ENCODE measurements around the gene NOVA2.
A peak's percentile ranks its signal among the peaks of the same experiment; 100 is the strongest.
"Not testable (repeated sequence)": the region's sequence is repeated elsewhere in the genome, so short reads cannot be mapped to it uniquely, and the experiment has no call there.

The NOVA2 gene

GRCh38 chr19:45922281-45922680 is 51.4 kb downstream of the NOVA2 start:
- no peak for DNase-seq (ENCODE audit: low read depth)

- no peak for DNase-seq (ENCODE audit: low read depth)
These were observed 53.2 kb downstream of the NOVA2 start for GRCh38 chr19:45920458-45920857.

DNA sequence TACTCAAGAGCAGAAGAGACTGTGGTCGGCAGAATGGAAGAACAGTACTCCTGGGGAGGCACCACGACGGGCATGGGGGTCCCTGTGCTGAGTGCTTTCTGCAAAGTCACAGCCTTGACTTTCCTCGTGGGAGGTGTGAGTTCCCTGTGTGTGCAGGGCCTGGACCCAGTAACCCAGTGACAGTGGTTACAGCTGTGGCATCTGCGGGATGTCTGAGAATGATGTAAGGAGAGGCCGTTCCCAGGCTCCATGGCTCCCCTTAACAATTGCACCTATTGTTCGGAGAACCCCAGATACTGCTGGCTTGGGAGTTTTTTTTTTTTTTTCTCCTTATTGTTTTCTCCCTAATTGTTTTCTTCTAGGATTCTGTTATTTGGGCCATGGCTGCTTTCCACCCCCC is 54.0 kb downstream of the NOVA2 start:
- no peak for DNase-seq (ENCODE audit: low read depth)

GRCh38 chr19:45918721-45919120 is 54.9 kb downstream of the NOVA2 start:
- DNase-seq (ENCODE audit: low read depth) = no peak

GRCh38 chr19:45917421-45918091 is 56.1 kb downstream of the NOVA2 start:
- no peak for DNase-seq (ENCODE audit: low read depth)

DNA sequence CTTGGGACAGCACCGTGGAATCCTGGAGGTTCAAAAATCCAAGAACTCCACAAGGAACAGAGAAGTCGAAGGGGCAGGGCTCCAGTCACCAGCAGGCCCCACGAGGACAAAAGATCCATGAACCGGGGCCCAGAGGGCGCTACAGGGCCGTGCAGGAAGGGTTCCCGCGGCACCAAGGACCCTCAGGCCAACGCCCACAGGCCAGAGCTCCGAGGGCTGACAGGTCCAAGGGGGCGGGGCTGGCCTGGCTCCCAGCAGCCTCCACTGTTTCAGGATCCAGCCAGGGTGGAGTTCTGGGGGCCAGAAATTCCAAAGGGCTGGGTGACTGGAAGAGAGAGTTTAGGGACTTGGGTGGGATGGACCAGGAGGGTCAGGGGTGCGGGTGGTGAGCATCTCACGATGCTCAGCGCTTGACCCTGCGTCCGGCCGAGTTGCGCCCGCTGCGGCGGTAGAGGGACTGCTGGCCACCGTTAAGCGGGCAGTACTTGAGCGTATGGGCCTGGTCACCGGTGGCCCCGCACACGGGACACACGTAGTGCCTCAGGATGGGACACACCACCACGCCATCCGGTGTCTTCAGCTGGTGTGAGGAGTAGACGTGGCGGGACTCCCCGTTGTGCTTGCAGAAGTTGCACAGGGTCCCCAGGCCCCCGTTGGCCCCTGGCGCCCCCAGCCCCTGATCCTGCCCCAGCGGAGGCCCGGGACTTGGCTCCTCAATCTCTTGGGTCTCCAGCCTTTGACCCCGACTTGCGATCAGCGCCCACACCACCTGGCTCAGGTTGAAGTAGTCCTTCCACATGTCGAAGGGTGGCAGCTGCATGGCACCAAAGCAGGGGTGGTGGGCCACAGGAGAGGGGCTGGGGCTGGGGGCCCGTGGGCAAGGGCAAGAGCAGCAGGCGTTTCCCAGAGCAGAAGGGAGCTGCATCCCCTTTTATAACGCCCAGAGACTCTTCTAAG is 59.5 kb downstream of the NOVA2 start, which contains the start of gene NANOS2:
Gene NANOS2 (minus strand): TSS at position 905 of the 957 bp plus-strand sequence. CDS start 85 bp downstream, at position 820.
- DNase-seq (ENCODE audit: low read depth) = no peak

DNA sequence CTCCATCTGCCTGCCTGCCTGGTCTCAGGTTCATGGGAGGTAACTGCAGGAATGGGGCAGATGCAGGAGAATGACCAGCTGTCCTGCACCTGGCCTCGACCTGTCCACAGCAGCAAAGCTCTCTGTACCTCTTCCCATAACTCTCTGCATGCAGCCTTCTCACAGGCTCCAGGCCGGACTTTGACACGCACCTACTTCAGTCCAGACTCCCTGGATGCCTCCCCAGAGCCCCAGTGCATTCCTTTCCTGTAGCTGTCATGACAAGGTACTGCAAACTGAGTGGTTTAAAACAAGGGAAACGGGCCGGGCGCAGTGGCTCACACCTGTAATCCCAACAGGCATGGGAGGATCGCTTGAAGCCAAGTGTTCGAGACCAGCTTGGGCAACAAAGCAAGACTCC is 62.4 kb downstream of the NOVA2 start:
- no peak for DNase-seq (ENCODE audit: low read depth)

DNA sequence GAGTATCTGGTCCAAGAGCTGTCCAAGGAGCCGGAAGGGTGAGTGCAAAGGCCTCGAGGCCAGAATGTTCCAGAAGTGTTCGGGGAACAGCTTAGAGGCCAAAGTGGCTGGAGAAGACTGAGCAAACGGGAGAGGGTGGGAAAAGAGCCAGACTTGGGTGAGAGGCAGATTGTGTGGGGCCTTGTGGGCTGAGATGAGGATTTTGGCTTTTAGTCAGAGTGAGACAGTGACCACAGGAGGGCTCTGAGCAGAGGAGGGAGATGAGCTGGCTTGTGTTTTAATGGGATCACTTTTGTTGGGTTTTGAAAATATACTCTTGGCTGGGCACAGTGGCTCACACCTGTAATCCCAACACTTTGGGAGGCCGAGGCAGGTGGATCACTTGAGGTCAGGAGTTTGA is 64.7 kb downstream of the NOVA2 start:
- no peak for DNase-seq (ENCODE audit: low read depth)

DNA sequence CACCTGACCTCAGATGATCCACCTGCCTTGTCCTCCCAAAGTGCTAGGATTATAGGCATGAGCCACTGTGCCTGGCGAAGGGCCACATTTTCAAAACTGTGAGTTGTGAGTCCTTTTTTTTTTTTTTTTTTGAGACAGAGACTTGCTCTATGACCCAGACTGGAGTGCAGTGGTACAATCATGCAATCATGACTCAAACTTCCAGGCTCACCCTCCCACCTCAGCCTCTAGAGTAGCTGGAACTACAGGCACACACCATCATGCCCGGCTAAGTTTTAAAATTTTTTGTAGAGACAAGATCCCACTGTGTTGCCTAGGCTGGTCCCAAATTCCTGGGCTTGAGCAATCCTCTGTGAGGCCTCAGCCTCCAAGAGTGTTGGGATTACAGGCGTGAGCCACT is 67.4 kb downstream of the NOVA2 start:
- DNase-seq (ENCODE audit: low read depth) = no peak

DNA sequence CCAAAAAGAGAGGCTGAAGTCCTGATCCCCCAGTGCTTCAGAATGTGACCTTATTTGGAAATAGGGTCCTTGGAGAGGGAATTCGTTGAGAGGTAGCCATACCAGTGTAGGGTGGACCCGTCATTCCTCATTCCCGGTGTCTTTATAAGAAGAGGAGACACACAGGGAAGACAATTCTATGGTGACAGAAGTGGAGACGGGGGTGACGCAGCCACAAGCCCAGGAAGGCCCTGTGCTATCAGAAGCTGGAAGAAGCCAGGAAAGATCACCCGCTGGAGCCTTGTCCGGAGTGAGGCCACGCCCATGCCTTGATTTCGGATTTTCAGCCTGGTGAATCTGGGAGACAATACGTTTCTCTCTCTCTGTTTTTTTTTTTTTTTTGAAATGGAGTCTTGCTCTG is 68.7 kb downstream of the NOVA2 start:
- DNase-seq (ENCODE audit: low read depth) = no peak

GRCh38 chr19:45902651-45903625 is 70.7 kb downstream of the NOVA2 start:
- DNase-seq (ENCODE audit: low read depth) = peak; percentile 71

DNA sequence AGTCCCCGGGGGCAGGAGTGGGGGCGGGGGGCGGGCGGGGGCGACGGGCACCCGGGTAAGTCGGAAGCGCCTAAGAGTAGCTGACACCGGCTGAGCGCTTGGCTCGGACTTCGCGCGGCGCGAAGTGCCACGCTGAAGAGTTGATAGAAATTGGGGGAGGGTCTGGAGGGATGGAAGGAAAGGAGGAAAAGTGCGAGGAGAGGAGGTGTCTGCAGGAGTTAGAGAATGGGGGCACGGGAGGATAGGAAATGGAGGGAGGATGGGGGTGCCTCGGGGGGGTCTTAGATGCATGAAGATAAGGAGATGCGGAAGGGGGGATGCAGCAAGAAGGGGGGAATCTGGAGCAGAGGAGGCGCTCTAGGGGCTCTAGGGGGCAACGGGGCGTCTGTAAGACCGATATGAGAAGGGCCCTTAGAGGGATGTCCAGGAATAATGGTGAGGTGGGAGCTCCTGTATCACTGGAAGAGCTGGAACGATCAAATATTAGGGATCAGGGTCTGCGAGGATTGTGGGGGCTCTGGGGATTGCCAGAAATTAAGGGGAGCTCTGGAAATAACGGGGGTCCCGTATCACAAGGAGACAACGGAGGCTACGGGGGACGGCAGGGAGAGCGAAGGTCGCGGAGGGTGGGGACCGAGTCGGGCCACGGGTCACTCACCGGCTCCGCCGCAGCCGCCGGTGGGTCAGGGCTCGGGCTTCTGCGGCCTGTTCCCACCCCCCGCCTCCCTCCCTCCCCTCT is 71.6 kb downstream of the NOVA2 start, which contains the start of gene MYPOP:
Gene MYPOP (minus strand): TSS at position 702 of the 739 bp plus-strand sequence. CDS start 840 bp downstream, outside the sequence.
- no peak for DNase-seq (ENCODE audit: low read depth)

GRCh38 chr19:45901432-45901911 is 72.2 kb downstream of the NOVA2 start:
- no peak for DNase-seq (ENCODE audit: low read depth)

DNA sequence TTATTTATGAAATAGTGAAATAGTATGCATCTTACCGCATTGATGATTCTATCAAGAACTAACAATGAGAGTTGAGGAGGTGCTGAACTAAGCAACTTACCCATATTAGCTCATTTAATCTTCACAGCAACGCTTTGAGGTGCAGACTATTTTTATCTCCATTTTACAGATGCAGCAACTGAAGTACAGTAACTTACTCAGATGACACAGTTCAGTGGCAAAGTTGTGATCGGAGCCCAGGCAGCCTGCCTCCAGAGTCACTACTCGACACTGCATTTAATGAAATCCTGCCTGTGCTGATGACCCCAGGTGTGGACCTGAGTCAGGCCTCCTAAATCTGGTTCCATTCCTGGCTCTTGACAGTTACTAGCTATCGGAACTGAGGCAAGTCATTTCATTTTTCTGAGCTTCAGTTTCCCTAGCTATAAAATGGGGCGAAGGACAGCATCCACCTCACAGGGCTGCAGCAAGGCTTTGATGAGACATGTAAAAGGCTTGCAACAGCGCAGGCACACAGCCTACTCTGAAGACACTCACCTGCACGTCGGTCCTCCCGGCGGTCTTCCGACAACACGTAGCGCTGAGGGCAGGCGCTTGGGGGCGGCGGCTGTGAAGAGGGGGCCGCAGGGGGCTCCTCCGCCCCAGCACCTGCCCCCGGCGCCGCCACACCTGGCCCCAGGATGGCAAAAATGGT is 72.8 kb downstream of the NOVA2 start:
- DNase-seq (ENCODE audit: low read depth) = no peak

GRCh38 chr19:45899919-45900589 is 73.6 kb downstream of the NOVA2 start:
- DNase-seq (ENCODE audit: low read depth) = no peak

GRCh38 chr19:45899253-45899652 is 74.4 kb downstream of the NOVA2 start:
- DNase-seq (ENCODE audit: low read depth) = no peak

DNA sequence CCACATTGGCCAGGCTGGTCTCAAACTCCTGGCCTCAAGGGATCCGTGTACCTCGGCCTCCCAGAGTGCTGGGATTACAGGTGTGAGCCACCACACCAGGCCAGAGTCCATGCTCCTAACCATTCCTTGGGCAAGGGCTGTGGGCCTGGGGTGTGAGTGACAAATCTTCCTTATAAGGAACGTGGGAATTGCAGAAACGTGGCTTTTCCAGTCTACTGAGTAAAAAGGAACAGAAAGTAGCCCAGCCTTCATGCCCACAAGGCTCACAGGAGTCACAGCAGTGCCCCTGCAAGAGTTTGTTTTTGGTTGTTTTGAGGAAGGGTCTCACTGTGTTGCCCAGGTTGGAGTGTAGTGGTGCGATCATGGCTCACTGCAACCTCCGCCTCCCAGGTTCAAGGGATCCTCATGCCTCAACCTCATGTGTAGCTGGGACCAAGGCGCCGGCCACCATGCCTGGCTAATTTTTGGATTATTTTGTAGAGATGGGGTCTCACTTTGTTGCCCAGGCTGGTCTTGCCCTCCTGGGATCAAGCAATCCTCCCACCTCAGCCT is 76.3 kb downstream of the NOVA2 start:
- DNase-seq (ENCODE audit: low read depth) = no peak

GRCh38 chr19:45895983-45896599 is 77.6 kb downstream of the NOVA2 start:
- DNase-seq (ENCODE audit: low read depth) = not testable (repeated sequence)

- DNase-seq (ENCODE audit: low read depth) = no peak
These were observed 78.1 kb downstream of the NOVA2 start for GRCh38 chr19:45895519-45895972.
